HepG2 (cell line): ENCODE results near the gene AGBL3. TPM values are rescaled to one million over a fixed set of nuclear protein-coding genes. Genes with fewer than 3 reads are reported as not detected.
A peak's percentile ranks its signal among the peaks of the same experiment; 100 is the strongest.

Source experiments
- AGO2 ChIP-seq: fragments of 200-400 bp; formaldehyde crosslinking; optimal IDR thresholded peaks from 2 replicates; pipeline ENCODE3; 2017; ENCODE audit warnings: mild to moderate bottlenecking, low read depth, low read length, moderate library complexity
- ARHGAP35 ChIP-seq: sonication (generic); formaldehyde crosslinking; IDR thresholded peaks from 2 replicates; pipeline ENCODE4 v1.9.0; 2022; ENCODE audit warnings: mild to moderate bottlenecking, inconsistent platforms, moderate library complexity, missing genetic modification reagents, borderline replicate concordance
- CBX2 ChIP-seq, 2 experiments: fragments of 200-600 bp in 1 of 2; sonication (generic); formaldehyde crosslinking in 1 of 2; IDR thresholded peaks; 2 replicates each; pipeline versions ENCODE4 v1.7.0 to v1.8.1; 2018 to 2022; ENCODE audit warnings: low read depth in 2 of 2, low read length in 1 of 2, mild to moderate bottlenecking in 1 of 2, missing genetic modification reagents in 1 of 2
- KAT2B ChIP-seq: fragments of 150-350 bp; IDR thresholded peaks from 2 replicates; pipeline ENCODE4 v1.6.1; 2014; ENCODE audit warnings: low read depth, low read length, borderline replicate concordance
- KDM6A ChIP-seq: IDR thresholded peaks from 2 replicates; pipeline ENCODE4 v1.6.1; 2016; ENCODE audit warnings: low read depth
- KLF15 ChIP-seq: sonication (generic); formaldehyde crosslinking; IDR thresholded peaks from 2 replicates; pipeline ENCODE4 v1.8.1; 2023; ENCODE audit warnings: borderline replicate concordance, mild to moderate bottlenecking, inconsistent platforms, missing genetic modification reagents, mixed read lengths
- MAFK ChIP-seq, 2 experiments: IDR thresholded peaks in 1 of 2; conservative IDR thresholded peaks in 1 of 2; 2 replicates each; pipeline ENCODE4 v1.6.1; 2011; ENCODE audit warnings: improper control_type of control experiment in 2 of 2, low read length in 2 of 2
- NR2F2 ChIP-seq: IDR thresholded peaks from 2 replicates; pipeline ENCODE4 v1.6.1; 2012; ENCODE audit warnings: low read depth, inconsistent platforms, borderline replicate concordance
- ONECUT2 ChIP-seq: sonication (generic); formaldehyde crosslinking; IDR thresholded peaks from 2 replicates; pipeline ENCODE4 v1.4.0; 2020; ENCODE audit warnings: missing genetic modification reagents
- RBFOX2 ChIP-seq: fragments of 200-400 bp; formaldehyde crosslinking; IDR thresholded peaks from 2 replicates; pipeline ENCODE4 v1.6.1; 2017; ENCODE audit warnings: low read depth, mild to moderate bottlenecking, low read length
- REST ChIP-seq, 2 experiments: IDR thresholded peaks; 2 replicates each; pipeline ENCODE4 v1.6.1; 2011 to 2012; ENCODE audit warnings: low read length in 2 of 2, borderline replicate concordance in 1 of 2, low read depth in 1 of 2, mild to moderate bottlenecking in 1 of 2, moderate library complexity in 1 of 2
- SNRNP70 ChIP-seq: fragments of 200-400 bp; formaldehyde crosslinking; IDR thresholded peaks from 2 replicates; pipeline ENCODE4 v1.6.1; 2017; ENCODE audit warnings: mild to moderate bottlenecking, low read depth, low read length, moderate library complexity
- SUZ12 ChIP-seq: fragments of 150-350 bp; IDR thresholded peaks from 2 replicates; pipeline ENCODE4 v1.6.1; 2014; ENCODE audit warnings: low read depth, low read length
- ZBTB2 ChIP-seq: sonication (generic); formaldehyde crosslinking; IDR thresholded peaks from 2 replicates; pipeline ENCODE4 v1.8.0; 2022; ENCODE audit warnings: low read depth, missing genetic modification reagents
- ZMAT5 ChIP-seq: sonication (generic); formaldehyde crosslinking; IDR thresholded peaks from 2 replicates; pipeline ENCODE4 v1.5.0; 2020; ENCODE audit warnings: mild to moderate bottlenecking, low read depth, missing genetic modification reagents, borderline replicate concordance
- ZNF136 ChIP-seq: sonication (generic); formaldehyde crosslinking; IDR thresholded peaks from 2 replicates; pipeline ENCODE4 v1.8.1; 2022; ENCODE audit warnings: low read depth, mild to moderate bottlenecking, moderate library complexity, missing genetic modification reagents
- ZNF263 ChIP-seq: sonication (generic); formaldehyde crosslinking; IDR thresholded peaks from 2 replicates; pipeline ENCODE4 v1.4.0; 2020; ENCODE audit warnings: missing genetic modification reagents
- ZNF367 ChIP-seq: sonication (generic); formaldehyde crosslinking; IDR thresholded peaks from 2 replicates; pipeline ENCODE4 v1.4.0; 2020; ENCODE audit warnings: missing genetic modification reagents, borderline replicate concordance
- ZNF557 ChIP-seq: sonication (generic); formaldehyde crosslinking; IDR thresholded peaks from 2 replicates; pipeline ENCODE4 v1.4.0; 2020; ENCODE audit warnings: missing genetic modification reagents
- ZNF597 ChIP-seq: sonication (generic); formaldehyde crosslinking; IDR thresholded peaks from 2 replicates; pipeline ENCODE4 v1.5.0; 2020; ENCODE audit warnings: missing genetic modification reagents
- polyA plus RNA-seq, 8 experiments: library from polyadenylated mRNA; depleted of rRNA in 3 of 8; stranded (reverse) in 7 of 8; unstranded in 1 of 8; fragments of >200 nt; fragmentation: Illumina TruSeq in 4 of 8; extraction: Trizol in 4 of 8; gene quantifications; 2 replicates each; pipeline versions ENCODE4 v1.2.1 to v1.2.3, GENCODE V29; 2011 to 2016; ENCODE audit warnings: low read depth in 4 of 8, missing spikeins in 1 of 8, mixed read lengths in 1 of 8; ENCODE audit not compliant: insufficient read depth in 1 of 8
- total RNA-seq, 5 experiments: library from RNA; depleted of rRNA; stranded (reverse); fragments of >200 nt; fragmentation: Illumina TruSeq; extraction: Trizol; gene quantifications; 2 replicates each; pipeline ENCODE4 v1.2.3, GENCODE V29; 2016; ENCODE audit warnings: low read depth in 1 of 5

The AGBL3 gene
- total and polyA plus RNA-seq, 2 of the 13 experiments (the other 11 are each of a cell fraction or from before 2014, with no cell fraction given): 2.2 to 7.2 TPM

- TF ChIP-seq KLF15 (CRISPR knock-in tag): no peak
- no peak for TF ChIP-seq ZMAT5 (CRISPR knock-in tag)
- no peak for TF ChIP-seq MAFK (conservative IDR thresholded peaks at IDR 0.05 in 1 of 2, IDR thresholded peaks at IDR 0.05 in 1 of 2; ENCODE audit: low read length in 2 of 2)
- TF ChIP-seq ZBTB2 (CRISPR knock-in tag): no peak
- TF ChIP-seq ZNF367 (CRISPR knock-in tag): no peak
- TF ChIP-seq REST (IDR thresholded peaks at IDR 0.05; ENCODE audit: borderline replicate concordance in 1 of 2, low read depth in 1 of 2, low read length in 2 of 2): 0 out of 4 replicates have a peak, but pooled peaks of 1 of the 2 experiments have one; percentile 50
- no peak for TF ChIP-seq ARHGAP35 (CRISPR knock-in tag)
- no peak for TF ChIP-seq KAT2B
- TF ChIP-seq CBX2 (IDR thresholded peaks at IDR 0.05; ENCODE audit: low read depth, low read length): no peak
- no peak for TF ChIP-seq CBX2 (CRISPR knock-in tag; IDR thresholded peaks at IDR 0.05; ENCODE audit: low read depth)
- TF ChIP-seq ZNF263 (CRISPR knock-in tag): no peak
- peak; percentile 75 for TF ChIP-seq NR2F2
- TF ChIP-seq RBFOX2: peak; percentile 37; the same call in 1 of the 2 replicates
- TF ChIP-seq AGO2: no peak
- peak; percentile 36; the same call in 1 of the 2 replicates for TF ChIP-seq ONECUT2 (CRISPR knock-in tag)
- TF ChIP-seq KDM6A (CRISPR knock-in tag): 0 out of 2 replicates have a peak, but pooled peaks have one; percentile 56
- TF ChIP-seq ZNF597 (CRISPR knock-in tag): no peak
- TF ChIP-seq SNRNP70: no peak
- no peak for TF ChIP-seq SUZ12
- TF ChIP-seq ZNF136 (CRISPR knock-in tag): no peak; the same call in 1 of the 2 replicates
- TF ChIP-seq ZNF557 (CRISPR knock-in tag): no peak
Observed at GRCh38 chr7:134991469-134992339, 5.4 kb downstream of the AGBL3 start (continued).
